ENCODE results near the gene PID1.

DNA sequence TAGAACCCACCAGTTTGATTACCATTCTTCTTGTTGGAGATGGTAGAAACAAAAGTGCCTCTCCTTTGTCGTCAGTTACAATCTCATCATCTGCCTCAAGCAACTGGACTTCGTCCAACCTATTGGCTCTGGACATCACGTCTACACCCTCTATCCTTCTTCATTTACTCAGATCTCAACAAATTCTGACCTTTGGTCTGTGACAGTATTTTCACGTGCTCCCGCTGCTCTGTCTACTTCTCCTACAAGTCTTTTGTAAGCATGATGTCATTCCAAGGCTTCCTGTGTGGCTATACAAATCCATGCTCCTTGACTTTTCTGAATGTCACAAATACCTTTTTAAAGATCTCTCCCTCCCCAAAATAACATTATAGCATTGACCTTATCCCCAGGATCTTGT, 43.0 kb upstream of the PID1 start:
- TF ChIP-seq EZH2 (IDR thresholded peaks at IDR 0.05), result no peak
- TF ChIP-seq, protein P1, sequence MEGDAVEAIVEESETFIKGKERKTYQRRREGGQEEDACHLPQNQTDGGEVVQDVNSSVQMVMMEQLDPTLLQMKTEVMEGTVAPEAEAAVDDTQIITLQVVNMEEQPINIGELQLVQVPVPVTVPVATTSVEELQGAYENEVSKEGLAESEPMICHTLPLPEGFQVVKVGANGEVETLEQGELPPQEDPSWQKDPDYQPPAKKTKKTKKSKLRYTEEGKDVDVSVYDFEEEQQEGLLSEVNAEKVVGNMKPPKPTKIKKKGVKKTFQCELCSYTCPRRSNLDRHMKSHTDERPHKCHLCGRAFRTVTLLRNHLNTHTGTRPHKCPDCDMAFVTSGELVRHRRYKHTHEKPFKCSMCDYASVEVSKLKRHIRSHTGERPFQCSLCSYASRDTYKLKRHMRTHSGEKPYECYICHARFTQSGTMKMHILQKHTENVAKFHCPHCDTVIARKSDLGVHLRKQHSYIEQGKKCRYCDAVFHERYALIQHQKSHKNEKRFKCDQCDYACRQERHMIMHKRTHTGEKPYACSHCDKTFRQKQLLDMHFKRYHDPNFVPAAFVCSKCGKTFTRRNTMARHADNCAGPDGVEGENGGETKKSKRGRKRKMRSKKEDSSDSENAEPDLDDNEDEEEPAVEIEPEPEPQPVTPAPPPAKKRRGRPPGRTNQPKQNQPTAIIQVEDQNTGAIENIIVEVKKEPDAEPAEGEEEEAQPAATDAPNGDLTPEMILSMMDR (IDR thresholded peaks at IDR 0.05), result no peak

Data from neural progenitor cell (in vitro differentiated cells).